Activated CD4-positive, alpha-beta T cell treated with anti-CD3 and anti-CD28 coated beads, Interleukin-2, amount 50 U/mL, for 24 hours (primary cell): Measurements from ENCODE around the gene IQGAP3.

Experiments
- DNase-seq, 2 donors: peaks; one replicate each; pipeline ENCODE4 v3.0.0-alpha.2; 2020; ENCODE audit warnings: low read depth in 1 of 2, low spot score in 1 of 2

The IQGAP3 gene

DNA sequence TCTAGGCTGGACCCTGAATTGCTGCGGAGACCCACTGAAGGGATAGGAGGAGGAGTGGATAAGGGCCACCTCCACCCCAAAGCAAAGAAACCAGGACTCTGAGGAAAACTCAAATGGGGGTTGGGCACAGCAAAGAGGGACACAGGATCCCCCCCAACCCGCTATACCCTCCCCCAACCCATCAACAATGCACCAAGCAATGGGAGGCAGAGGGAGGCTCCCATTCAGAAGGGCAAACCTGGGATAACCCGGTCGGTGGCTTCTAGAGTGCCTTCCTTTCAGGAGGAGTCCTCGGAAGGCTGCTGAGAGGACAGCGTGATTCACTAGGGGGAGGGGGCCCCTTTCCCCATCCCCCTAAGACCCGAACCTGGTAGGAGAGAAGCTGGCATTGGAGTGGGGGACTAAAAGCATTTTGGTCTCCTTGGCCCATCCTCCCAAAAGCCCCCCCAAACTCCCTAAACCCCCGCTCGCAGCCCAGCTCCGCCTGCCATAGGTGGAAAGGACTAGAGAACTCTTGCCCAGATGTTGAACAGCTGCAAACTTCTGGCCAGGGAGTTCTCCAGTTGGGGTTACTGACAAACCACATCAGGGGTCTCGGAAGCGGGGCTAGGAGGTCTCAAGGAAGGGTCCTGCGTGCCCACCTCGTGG is 73.0 kb downstream of the IQGAP3 start:
- no peak for DNase-seq

- DNase-seq, result no peak
These were observed 73.8 kb downstream of the IQGAP3 start for GRCh38 chr1:156498432-156499193.

DNA sequence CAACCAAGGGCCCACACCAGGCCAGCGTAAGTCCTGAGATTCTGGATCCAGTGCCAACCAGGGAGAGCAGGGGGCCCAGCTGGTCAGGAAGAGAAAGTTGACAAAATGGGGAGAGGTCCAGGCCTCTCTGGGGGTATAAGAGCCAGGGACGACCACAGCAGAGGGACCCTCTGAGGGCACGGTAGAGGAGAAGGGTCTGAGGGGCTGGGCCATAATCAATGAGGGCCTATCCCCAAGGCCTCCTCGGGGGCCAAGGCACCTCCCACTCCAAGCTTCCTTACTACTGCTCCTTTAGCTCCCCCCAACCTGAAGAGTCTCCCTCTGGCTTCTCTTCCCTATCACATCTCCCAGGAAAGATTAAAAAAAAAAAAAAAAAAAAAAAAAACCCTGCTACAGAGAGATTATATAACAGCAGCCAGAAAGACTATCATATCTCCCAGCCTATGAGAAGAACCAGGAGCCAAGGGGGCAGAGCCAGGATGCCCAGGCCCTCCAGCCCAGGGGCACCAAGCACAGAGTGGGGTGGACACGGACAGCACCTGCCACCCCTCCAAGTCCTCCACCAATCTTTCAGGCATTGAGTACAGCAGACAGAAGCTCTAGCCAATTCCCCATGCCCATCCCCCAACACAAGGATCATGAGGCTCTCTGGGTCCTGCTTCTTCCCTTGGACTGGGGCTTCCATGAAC is 74.5 kb downstream of the IQGAP3 start:
- no peak for DNase-seq

DNA sequence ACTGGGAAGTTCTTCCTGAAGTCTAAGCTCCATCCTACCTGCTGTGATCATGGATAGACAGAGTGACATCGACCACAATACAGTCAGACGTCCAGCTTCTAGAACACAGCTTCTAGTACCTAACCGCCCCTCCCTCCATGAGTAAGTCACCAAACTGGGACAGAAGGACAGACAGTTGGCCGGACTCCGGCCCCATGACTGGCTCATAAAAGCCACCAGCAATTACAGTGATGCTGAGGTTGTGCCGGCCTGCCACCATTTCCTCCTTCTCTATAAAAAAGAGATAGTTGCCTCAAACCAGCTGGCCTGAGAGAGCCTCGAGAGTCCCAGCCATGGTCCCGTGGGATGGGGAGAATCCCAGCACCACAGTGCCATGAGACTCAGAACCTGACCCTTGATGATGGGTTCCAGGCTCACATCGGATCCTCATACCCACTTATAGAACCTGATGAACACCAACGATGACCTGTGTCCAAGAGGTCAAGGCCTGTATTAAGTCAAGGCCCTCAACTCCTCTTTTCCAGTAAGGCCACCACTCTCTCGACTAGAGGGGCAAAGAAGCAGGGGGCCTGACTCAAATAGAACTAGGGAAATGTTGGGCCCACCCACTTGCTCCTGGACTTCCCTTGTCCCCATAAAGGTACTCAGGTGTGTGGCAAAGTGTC is 75.2 kb downstream of the IQGAP3 start:
- DNase-seq, result no peak

DNA sequence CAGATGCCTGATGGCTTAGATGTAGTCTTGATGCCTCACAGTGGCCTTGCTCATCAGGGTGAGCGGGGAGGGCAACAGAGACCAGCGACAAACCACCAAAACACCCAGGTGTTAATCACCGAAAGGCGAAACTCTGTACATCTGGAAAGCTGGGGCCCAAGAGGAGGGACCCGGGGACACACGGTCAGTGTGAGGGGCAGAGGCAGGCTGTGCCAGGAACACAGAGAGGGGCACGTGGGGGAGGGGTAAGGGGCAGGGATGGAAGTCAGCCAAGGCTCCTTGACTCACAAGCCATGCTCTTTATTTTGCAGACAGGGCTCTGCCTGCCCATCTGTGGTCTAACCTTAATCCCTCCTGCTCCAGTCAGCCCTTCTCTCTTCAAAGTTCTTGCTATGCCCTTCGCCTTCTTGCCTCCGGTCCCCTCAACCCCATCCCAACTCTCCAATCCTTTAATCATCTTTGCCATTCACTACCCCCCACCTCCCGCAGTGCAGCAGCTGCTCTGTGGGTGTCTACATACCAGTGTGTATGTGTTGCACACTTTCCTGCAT is 76.1 kb downstream of the IQGAP3 start:
- no peak for DNase-seq

DNA sequence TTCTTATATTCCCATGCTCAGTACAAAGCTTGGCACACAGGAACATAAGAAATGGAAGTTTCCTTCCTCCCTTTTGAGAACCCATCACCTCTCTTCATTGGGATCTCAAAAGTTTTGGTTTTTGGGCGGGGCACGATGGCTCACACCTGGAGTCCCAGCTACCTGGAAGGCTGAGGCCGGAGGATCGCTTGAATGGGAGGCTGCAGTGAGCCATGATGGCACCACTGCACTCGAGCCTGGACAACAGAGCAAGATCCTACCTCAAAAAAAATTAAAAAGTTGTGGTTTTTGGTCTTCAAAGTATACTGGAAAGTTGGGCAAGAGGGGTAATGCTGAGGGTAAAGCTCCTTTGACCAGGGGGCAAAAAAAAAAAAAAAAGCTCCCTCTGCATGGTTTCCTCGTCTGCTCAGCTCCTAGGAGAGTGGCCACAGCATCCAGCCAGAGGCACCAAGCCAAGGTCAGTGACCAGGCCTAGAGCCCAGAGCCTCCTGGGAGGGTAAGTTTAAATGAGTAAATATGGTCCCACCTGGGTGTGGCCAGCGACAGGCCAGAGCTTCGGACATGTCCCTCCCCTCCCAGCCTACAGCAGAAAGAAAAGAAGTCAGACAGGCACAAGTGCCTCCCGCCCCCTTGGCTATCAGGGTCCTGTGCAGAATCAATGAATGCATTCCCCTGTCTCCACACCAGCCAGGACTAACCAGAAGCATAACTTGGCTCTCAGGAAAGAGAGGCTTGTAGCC is 76.8 kb downstream of the IQGAP3 start:
- DNase-seq, result no peak

DNA sequence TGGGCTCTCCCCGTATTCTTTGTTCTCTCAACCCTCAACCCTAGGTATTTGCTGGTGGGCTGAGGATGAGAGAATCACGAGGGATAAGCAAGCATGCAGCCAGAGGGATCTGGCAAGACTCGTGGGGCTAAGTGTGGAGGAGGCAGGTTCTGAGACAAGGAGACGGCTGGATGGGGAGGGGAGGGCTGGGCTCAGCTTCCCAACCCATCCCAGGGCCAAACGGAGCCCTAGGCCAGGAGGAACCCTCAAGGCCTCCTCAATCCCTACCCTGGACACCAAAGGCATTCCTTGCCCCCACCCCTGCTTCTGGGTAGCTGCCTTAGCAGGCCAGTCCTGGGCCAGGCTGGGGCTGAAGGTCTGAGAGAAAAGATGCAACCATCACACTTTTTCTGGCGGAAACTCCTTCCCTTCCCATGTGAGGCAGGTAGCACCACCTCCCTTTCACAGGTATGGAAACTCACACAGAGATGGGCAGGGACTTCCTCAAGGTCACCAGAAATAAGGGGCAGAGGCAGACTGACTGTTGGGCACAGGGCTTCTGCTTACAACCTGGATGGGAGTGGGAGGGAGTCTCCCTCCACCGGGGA is 78.0 kb downstream of the IQGAP3 start:
- DNase-seq, result no peak

DNA sequence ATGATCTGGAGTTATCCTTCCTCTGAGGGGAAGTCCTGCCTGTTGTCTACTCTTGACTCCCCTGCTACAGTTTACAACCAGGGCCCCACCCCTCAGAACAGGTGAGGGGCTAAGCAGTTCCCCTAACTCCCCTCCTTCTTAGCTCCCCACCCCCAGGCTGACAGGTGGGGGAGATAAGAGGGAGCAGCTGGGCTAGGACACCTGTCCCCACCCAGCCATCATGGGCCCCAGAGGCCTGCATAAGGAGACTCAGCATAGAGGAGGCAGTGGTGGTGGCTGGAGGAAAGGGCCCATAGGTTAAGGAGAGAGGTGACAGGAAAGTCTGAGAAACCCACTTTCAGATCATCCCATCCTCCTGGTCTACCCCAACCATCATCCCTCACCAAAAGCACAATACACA is 78.6 kb downstream of the IQGAP3 start:
- no peak for DNase-seq

- no peak for DNase-seq
These were observed 79.2 kb downstream of the IQGAP3 start for GRCh38 chr1:156493154-156493631.

DNA sequence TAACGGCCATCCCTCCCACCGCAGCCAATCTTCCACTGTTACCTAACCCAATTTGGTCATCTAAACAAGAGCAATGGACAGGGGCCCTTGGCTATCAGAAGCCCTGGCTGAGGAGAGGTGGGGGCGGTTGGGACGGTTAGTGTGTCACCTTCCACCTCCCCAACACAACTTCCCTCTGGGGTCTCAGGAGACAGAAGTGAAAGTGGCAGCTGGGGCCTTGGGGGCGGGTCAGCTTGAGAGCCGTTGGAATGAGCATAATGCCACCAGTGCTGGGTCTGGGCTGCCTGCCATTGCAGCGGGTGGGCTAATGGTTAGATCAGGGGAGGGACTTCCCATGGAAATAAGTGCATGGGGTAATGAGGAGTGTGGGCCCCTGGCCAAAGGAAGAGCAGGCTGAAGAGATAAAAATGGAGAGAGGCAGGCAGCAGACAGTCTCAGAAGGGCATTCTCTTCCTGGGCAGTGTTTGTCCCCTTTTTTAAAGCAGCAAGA is 79.7 kb downstream of the IQGAP3 start:
- DNase-seq, result no peak

DNA sequence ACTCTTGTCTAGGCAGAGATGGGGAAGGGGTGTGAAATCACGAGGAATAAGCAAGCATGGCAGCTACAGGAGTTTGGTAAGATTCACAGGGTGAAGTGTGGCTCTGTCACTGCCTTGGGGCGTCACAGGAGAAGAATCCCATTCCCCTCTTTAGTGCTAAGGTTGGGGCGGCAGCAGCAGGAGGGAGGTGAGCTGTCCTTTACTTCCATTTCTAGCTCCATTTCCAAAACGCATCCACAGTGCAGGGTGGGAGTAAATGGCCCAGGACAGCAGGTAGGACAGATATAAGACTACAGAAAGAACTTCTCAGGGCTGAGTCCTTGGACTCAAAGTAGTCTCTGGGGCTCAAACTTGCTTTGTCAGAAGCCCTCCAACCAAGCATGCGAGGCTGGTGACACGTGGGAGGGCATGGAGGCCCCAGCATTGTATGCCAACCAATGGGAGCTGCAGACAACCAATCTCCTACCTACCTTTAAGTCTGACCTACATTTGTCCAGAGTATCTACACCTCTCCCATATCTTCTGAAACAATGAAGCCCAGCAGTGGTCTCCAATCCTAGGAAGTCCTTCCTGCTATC is 80.3 kb downstream of the IQGAP3 start:
- no peak for DNase-seq

DNA sequence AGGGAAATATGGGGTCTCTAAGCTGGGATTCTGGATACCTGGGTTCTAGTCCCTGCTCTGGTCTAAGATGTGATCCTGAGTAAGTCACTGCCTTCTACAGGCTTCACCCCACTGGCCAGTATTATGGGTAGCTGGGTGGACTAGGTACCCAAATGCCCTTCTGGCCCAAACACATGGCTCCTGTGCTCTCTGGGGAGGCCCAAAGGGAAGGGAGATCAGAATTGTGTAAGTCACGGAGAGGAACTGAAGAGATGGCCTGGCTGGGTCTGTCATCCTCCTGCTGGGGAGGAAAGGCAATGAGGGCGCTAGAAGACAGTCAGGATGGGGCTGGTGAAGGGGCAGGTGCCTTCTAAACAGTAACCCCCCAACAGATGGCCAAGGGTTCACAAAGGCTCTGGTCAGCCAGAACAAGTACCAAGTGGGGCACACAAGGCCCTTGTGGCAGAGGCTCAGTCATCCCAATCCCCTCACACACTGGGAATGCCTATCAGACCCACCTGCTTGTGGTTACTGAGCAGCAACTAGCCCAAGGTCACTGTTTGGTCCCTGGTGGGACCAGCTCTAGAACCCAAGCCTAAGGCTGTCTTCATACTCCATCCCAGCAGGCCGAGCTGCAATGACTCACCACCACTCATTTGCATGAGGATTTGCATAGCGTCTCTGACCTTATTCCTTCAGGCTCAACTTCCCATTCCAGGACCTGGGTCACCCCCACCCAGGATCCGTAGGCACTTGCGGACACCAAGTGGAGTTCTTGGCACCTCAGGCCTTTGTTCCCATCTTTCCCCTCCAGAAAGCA is 81.0 kb downstream of the IQGAP3 start:
- no peak for DNase-seq

GRCh38 chr1:156490401-156491032 is 81.8 kb downstream of the IQGAP3 start:
- DNase-seq, result no peak

- DNase-seq, result no peak
These were observed 82.5 kb downstream of the IQGAP3 start for GRCh38 chr1:156489935-156490293.

GRCh38 chr1:156489166-156489934 is 83.0 kb downstream of the IQGAP3 start:
- DNase-seq, result no peak

- no peak for DNase-seq
These were observed 83.7 kb downstream of the IQGAP3 start for GRCh38 chr1:156488566-156489165.

DNA sequence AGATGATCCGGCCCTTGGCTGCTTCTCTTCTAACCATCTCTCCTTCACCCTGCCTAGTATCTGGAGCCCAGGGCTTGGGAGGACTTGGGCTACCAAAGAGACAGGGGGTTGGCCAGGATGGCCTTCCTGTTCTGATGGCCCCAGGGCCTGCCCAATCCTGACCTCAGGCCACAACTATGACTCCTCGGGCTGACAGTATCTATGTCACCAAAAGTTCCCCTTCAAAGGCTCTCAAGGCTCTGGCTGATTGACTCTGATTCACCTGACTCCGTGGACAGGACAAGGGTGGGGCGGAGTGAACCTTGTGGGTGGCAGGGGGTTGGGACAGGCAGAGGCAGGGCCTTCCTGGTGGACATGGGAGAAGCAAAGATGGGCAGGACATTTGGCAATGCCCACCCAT is 84.5 kb downstream of the IQGAP3 start:
- no peak for DNase-seq
